ENCODE data around the gene LMO7. TPM values are rescaled to one million over a fixed set of nuclear protein-coding genes. Genes with fewer than 3 reads are reported as not detected.

Gene LMO7
- total RNA-seq, 1 experiment from 2014 or later: 18.5 TPM

GRCh38 chr13:75831389-75831788 lies 195.3 kb downstream of the LMO7 start (continued):
- no peak for TF ChIP-seq AR (CRISPR knock-in tag; IDR thresholded peaks at IDR 0.05)
- no peak for TF ChIP-seq ZNF281 (CRISPR knock-in tag; IDR thresholded peaks at IDR 0.05)

- Mint-ChIP-seq H3K4me1 (peaks cover 16% of the 10 kb centered on the region), H3K27ac (no peak overlapping the region), H3K36me3 (peaks cover 13% of the 10 kb centered on the region), H3K9me3 (peaks cover 11% of the 10 kb centered on the region), H3K27me3 (ENCODE audit: low read depth) (no peaks in the 10 kb centered on the region), H3K4me3 (no peak overlapping the region)
- POLR2A ChIA-PET: no interaction called here
- no peak for TF ChIP-seq USF2 (CRISPR knock-in tag; IDR thresholded peaks at IDR 0.05)
- no peak for TF ChIP-seq PRDM15 (CRISPR knock-in tag; IDR thresholded peaks at IDR 0.05)
- TF ChIP-seq ZNF232 (CRISPR knock-in tag; IDR thresholded peaks at IDR 0.05): no peak
- TF ChIP-seq, protein P1, sequence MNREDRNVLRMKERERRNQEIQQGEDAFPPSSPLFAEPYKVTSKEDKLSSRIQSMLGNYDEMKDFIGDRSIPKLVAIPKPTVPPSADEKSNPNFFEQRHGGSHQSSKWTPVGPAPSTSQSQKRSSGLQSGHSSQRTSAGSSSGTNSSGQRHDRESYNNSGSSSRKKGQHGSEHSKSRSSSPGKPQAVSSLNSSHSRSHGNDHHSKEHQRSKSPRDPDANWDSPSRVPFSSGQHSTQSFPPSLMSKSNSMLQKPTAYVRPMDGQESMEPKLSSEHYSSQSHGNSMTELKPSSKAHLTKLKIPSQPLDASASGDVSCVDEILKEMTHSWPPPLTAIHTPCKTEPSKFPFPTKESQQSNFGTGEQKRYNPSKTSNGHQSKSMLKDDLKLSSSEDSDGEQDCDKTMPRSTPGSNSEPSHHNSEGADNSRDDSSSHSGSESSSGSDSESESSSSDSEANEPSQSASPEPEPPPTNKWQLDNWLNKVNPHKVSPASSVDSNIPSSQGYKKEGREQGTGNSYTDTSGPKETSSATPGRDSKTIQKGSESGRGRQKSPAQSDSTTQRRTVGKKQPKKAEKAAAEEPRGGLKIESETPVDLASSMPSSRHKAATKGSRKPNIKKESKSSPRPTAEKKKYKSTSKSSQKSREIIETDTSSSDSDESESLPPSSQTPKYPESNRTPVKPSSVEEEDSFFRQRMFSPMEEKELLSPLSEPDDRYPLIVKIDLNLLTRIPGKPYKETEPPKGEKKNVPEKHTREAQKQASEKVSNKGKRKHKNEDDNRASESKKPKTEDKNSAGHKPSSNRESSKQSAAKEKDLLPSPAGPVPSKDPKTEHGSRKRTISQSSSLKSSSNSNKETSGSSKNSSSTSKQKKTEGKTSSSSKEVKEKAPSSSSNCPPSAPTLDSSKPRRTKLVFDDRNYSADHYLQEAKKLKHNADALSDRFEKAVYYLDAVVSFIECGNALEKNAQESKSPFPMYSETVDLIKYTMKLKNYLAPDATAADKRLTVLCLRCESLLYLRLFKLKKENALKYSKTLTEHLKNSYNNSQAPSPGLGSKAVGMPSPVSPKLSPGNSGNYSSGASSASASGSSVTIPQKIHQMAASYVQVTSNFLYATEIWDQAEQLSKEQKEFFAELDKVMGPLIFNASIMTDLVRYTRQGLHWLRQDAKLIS (CRISPR knock-in tag; IDR thresholded peaks at IDR 0.05; ENCODE audit: borderline replicate concordance): no peak
- TF ChIP-seq, protein P2, sequence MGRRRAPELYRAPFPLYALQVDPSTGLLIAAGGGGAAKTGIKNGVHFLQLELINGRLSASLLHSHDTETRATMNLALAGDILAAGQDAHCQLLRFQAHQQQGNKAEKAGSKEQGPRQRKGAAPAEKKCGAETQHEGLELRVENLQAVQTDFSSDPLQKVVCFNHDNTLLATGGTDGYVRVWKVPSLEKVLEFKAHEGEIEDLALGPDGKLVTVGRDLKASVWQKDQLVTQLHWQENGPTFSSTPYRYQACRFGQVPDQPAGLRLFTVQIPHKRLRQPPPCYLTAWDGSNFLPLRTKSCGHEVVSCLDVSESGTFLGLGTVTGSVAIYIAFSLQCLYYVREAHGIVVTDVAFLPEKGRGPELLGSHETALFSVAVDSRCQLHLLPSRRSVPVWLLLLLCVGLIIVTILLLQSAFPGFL (CRISPR knock-in tag; IDR thresholded peaks at IDR 0.05; ENCODE audit: borderline replicate concordance): no peak
- no peak for TF ChIP-seq MLX (CRISPR knock-in tag; IDR thresholded peaks at IDR 0.05)
- no peak for TF ChIP-seq JUN (CRISPR knock-in tag; IDR thresholded peaks at IDR 0.05)
- no peak for TF ChIP-seq SOX15 (CRISPR knock-in tag; IDR thresholded peaks at IDR 0.05)
- TF ChIP-seq ZNF425 (CRISPR knock-in tag; conservative IDR thresholded peaks at IDR 0.05): no peak
- ATAC-seq: no peak
- CTCF ChIA-PET: interaction anchor here (1.5 kb wide), 1 partner anchor 206 kb away, joined by 3 read pairs; no protein-coding TSS in a partner anchor
- DNase-seq (ENCODE audit: low spot score): no peak
These were observed 196.7 kb downstream of the LMO7 start for GRCh38 chr13:75832812-75833211.

Data from WTC11 (cell line).